TTC549 (cell line): ENCODE measurements around the gene ARHGAP45.
"Not testable (repeated sequence)": the region's sequence is repeated elsewhere in the genome, so short reads cannot be mapped to it uniquely, and the experiment has no call there.

Source experiments
- FAIRE-seq: peaks from 2 replicates; lab custom pipeline; 2012; peaks lifted over from hg19 to GRCh38; lab: Jason Lieb, UNC

Gene ARHGAP45

GRCh38 chr19:1105873-1106840 lies 39.2 kb downstream of the ARHGAP45 start:
- FAIRE-seq: no peak

GRCh38 chr19:1106841-1107660 lies 40.1 kb downstream of the ARHGAP45 start:
- FAIRE-seq: no peak

GRCh38 chr19:1107661-1108261 lies 40.8 kb downstream of the ARHGAP45 start:
- no peak for FAIRE-seq

GRCh38 chr19:1108291-1109031 lies 41.5 kb downstream of the ARHGAP45 start:
- no peak for FAIRE-seq

- FAIRE-seq: no peak
These were observed 42.1 kb downstream of the ARHGAP45 start for GRCh38 chr19:1109032-1109551.

GRCh38 chr19:1109697-1110671 lies 43.0 kb downstream of the ARHGAP45 start:
- no peak for FAIRE-seq

- FAIRE-seq: no peak
These were observed 44.1 kb downstream of the ARHGAP45 start for GRCh38 chr19:1110809-1111640.

GRCh38 chr19:1111641-1112267 lies 44.8 kb downstream of the ARHGAP45 start:
- FAIRE-seq: no peak

- FAIRE-seq: no peak
These were observed 45.5 kb downstream of the ARHGAP45 start for GRCh38 chr19:1112268-1113029.

- no peak for FAIRE-seq
These were observed 46.3 kb downstream of the ARHGAP45 start for GRCh38 chr19:1113030-1113985.

GRCh38 chr19:1113986-1114483 lies 47.1 kb downstream of the ARHGAP45 start:
- FAIRE-seq: no peak

- FAIRE-seq: not testable (repeated sequence)
These were observed 47.8 kb downstream of the ARHGAP45 start for GRCh38 chr19:1114728-1115127.

GRCh38 chr19:1115646-1116420 lies 48.9 kb downstream of the ARHGAP45 start:
- FAIRE-seq: no peak

- FAIRE-seq: no peak
These were observed 50.0 kb downstream of the ARHGAP45 start for GRCh38 chr19:1116726-1117581.

GRCh38 chr19:1117654-1118053 lies 50.7 kb downstream of the ARHGAP45 start:
- no peak for FAIRE-seq
